IPS-20b (cell line): ENCODE results near the gene GNB4.

Experiments used
- H3K27ac ChIP-seq: one replicate; pipeline ENCODE4 v1.5.1; 2013; ENCODE audit warnings: low read length
- H3K27me3 ChIP-seq: 2 replicates; pipeline ENCODE4 v1.6.1; 2013; ENCODE audit warnings: mild to moderate bottlenecking, low read length, inconsistent platforms; ENCODE audit not compliant: insufficient read depth
- H3K36me3 ChIP-seq: 2 replicates; pipeline ENCODE4 v1.6.1; 2013; ENCODE audit warnings: low read depth, mild to moderate bottlenecking, inconsistent platforms, low read length, moderate library complexity; ENCODE audit not compliant: insufficient read depth
- H3K4me1 ChIP-seq: 2 replicates; pipeline ENCODE4 v1.6.1; 2013; ENCODE audit warnings: mild to moderate bottlenecking, control low read depth, inconsistent platforms, low read length, moderate library complexity; ENCODE audit not compliant: insufficient read depth
- H3K4me3 ChIP-seq: 2 replicates; pipeline ENCODE4 v1.5.1; 2013; ENCODE audit warnings: mild to moderate bottlenecking, low read length, inconsistent platforms
- H3K9ac ChIP-seq: 2 replicates; pipeline ENCODE4 v1.6.1; 2013; ENCODE audit warnings: low read depth, mild to moderate bottlenecking, inconsistent platforms, low read length, moderate library complexity
- H3K9me3 ChIP-seq: 2 replicates; pipeline ENCODE4 v1.6.1; 2013; ENCODE audit warnings: mild to moderate bottlenecking, low read depth, low read length, inconsistent platforms; ENCODE audit not compliant: insufficient read depth

The GNB4 gene

DNA sequence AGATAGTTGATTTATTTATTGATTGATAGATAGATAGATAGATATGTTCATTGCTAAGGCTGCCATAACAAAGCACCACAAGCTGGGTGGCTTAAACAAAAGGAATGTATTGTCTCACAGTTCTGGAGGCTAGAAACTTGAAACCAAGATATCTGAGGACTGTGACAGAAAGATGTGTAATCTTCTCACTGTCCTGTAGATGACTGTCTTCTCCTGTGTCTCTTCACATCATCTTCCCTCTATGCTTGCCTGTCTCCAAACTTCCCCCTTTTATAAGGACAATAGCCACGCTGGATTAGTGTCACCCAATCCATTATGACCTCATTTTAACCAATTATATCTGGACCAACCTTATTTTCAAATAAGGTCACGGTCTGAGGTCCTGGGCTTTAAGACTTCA lies 40.9 kb downstream of the GNB4 start:
- Histone ChIP-seq H3K4me3 (no peak overlapping the region), H3K27ac (no peak overlapping the region), H3K4me1 (no peaks in the 10 kb centered on the region), H3K9ac (no peak overlapping the region), H3K36me3 (no peaks in the 10 kb centered on the region), H3K27me3 (no peaks in the 10 kb centered on the region), H3K9me3 (no peaks in the 10 kb centered on the region)

DNA sequence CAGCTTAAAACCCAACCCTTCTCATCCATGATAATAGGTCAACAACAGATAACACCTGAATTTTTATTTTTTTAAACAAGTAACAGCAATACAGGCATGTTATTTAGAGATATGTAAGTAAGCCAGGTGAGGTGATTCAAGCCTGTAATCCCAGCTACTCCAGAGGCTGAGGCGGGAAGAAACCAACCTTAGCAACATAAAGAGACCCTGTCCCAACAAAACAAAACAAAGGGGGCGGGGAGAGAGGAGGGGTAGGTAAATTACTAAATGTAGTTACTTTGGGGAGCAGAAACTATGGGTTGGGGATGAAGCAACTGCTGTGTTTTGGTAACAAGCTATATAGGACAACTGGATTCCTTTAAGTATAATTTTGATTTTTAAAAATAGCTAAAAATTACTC lies 47.0 kb downstream of the GNB4 start:
- peaks cover 9% of the 10 kb centered on the region; the same call in 1 of the 2 replicates for H3K36me3 ChIP-seq
- peaks cover 26% of the 10 kb centered on the region for H3K4me1 ChIP-seq
- no peaks in the 10 kb centered on the region for H3K9me3 ChIP-seq
- no peaks in the 10 kb centered on the region for H3K27me3 ChIP-seq
- H3K4me3 ChIP-seq = no peak overlapping the region
- H3K27ac ChIP-seq = no peak overlapping the region
- no peak overlapping the region; the same call in 1 of the 2 replicates for H3K9ac ChIP-seq

DNA sequence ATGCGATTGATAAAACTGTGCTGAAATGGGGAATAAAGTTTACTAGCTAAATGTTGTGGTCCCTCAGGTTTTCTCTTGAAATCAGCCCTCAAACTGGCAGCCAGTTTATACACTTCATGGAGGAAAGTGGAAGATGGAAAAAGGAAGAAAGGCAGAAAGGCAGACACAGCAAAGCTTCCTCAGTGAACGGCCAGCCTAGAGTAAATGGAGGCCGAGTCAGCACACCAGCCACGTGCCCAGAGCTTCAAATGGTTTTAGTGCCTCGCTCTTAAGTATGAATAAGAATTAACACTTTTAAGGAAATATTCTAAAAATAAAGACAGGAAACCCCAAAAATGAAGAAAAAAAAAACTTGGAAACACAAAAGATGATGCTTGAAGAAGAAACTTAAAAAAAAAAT lies 48.3 kb downstream of the GNB4 start:
- Histone ChIP-seq H3K4me1 (peaks cover 26% of the 10 kb centered on the region), H3K4me3 (no peak overlapping the region), H3K36me3 (peaks cover 9% of the 10 kb centered on the region; the same call in 1 of the 2 replicates), H3K9ac (peak overlapping the region; percentile 33; the same call in 1 of the 2 replicates), H3K27ac (peak overlapping the region; percentile 42), H3K9me3 (no peaks in the 10 kb centered on the region), H3K27me3 (no peaks in the 10 kb centered on the region)

DNA sequence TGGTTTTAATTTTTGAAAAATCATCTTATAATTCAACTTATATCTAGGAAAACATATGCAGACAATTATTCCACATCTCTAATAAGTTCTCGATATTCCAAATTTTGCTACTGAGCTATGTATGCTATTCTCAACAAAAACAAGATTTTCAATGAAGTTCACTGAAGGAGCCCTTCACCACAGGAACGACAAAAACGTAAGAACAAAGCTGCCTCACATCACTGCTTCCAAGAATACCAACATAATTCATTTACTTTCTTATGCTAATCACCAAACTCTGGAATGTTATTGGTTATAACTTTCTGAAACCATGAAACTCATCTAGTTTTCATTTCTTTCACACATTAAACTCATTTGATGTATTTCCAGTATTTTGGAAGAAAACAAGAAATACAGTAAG lies 49.7 kb downstream of the GNB4 start:
- Histone ChIP-seq H3K27me3 (no peaks in the 10 kb centered on the region), H3K4me3 (no peak overlapping the region), H3K36me3 (peaks cover 16% of the 10 kb centered on the region), H3K27ac (no peak overlapping the region), H3K4me1 (peaks cover 26% of the 10 kb centered on the region), H3K9ac (no peak overlapping the region), H3K9me3 (no peaks in the 10 kb centered on the region)

DNA sequence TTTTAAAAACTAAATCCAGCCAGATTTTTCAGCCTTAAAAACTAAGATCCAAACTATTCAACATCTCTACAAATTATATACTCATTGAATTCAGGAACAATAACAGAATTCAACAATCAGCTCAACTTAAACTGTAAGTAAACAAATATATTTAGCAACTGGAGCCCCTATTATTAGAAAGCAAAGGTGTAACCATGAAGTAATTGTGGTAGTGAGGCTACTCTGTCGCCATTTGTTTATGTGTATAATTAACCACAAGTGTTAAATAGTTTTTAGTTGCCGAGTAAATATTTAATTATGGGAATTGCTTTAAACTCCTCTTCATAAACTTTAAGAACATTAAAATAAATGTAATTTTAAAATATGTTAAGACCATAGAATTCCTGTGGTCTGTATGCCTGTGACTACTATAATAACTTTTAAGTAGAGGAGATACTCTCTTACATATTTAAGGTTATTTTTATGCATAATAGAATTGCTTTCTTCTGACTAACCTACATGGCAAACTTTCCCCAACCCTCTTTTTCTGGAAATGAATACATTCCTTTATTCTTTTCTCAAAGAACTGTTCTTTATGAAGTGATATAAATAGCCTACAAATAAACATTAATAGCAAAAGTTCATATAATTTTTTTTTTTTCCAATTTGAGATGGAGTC lies 52.6 kb downstream of the GNB4 start:
- no peaks in the 10 kb centered on the region for H3K9me3 ChIP-seq
- no peak overlapping the region for H3K4me3 ChIP-seq
- no peak overlapping the region for H3K9ac ChIP-seq
- no peaks in the 10 kb centered on the region for H3K27me3 ChIP-seq
- peaks cover 19% of the 10 kb centered on the region for H3K4me1 ChIP-seq
- H3K27ac ChIP-seq = no peak overlapping the region
- peaks cover 35% of the 10 kb centered on the region for H3K36me3 ChIP-seq

DNA sequence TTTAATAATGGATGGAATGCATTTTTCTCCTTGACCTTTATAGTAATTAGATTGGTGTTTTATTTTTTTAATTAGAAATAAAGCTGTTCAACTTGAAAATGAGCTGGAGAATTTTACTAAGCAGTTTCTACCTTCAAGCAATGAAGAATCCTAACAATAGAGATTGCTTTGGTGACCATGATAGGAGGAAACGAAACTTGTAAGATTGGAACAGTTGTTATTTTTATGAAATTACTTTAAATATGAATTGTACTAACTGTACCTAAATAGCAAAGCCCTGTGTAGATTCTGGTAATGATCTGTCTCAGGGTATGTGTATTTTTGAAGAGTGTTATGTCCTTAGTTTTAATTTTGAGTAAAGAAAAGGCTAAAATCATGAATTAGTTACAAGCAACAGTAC lies 59.4 kb downstream of the GNB4 start:
- Histone ChIP-seq H3K9me3 (no peaks in the 10 kb centered on the region), H3K9ac (no peak overlapping the region), H3K4me1 (no peaks in the 10 kb centered on the region), H3K4me3 (no peak overlapping the region), H3K36me3 (peaks cover 66% of the 10 kb centered on the region), H3K27ac (no peak overlapping the region), H3K27me3 (no peaks in the 10 kb centered on the region)

DNA sequence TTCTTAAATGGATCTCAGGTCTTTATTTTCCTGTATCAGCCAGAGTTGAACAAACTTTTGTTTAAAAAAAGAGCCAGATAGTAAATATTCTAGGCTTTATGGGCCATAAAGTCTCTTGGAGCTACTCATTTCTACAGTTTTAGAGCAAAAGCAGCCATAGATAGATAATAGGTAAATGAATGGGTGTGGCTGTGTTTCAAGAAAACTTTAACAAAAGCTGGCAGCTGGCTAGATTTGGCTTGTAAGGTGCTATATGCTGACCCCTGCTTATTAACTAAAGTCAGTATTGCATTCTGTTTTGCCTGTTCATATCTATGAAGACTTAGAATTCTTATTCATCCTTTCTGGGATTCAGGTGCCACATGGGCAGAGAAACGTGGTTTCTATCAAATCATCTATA lies 74.8 kb downstream of the GNB4 start:
- H3K27me3 ChIP-seq = no peaks in the 10 kb centered on the region
- H3K36me3 ChIP-seq = peaks cover 52% of the 10 kb centered on the region
- H3K4me3 ChIP-seq = no peak overlapping the region
- no peaks in the 10 kb centered on the region for H3K4me1 ChIP-seq
- H3K9ac ChIP-seq = no peak overlapping the region
- no peaks in the 10 kb centered on the region for H3K9me3 ChIP-seq
- H3K27ac ChIP-seq = no peak overlapping the region

DNA sequence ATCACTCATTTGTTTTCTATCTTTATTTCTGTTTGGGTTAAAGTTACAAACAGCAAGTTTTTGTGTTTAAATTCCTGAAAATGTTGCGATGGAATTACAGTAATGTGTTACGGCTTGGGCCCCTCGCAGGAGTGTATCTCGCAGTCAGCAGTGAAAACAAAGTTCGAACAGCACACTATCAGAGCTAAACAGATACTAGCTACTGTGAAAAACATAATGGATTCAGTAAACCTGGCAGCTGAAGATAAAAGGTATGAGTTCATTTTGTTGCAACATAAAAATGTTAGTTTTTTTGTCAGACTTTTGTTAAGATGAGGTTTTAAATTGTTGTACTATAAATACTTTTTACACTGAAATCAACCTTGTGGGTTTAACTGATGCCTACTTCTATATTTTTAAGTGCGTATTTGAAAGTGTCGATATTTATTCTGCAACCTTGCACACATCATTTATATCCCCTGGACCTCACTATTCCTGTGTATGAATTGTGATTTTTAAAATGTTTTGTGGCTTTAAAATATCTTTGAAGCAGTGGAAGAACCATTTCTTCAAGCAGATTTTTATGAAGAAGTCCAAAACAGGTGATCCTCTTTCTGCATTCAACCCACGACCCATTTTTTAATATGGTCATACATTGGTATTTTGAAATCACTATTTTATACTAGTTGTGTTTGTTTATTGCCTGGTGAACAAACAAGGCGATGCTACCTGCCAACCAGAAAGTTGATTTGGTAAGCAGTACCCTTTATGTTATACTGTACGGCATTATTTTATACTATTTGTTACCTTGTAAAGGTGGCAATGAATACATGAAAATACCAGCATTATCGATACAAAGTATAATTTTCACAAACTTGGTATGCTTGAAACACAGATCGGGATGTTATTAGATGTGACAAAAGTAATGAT lies 75.9 kb downstream of the GNB4 start:
- no peaks in the 10 kb centered on the region for H3K27me3 ChIP-seq
- no peaks in the 10 kb centered on the region for H3K9me3 ChIP-seq
- H3K4me1 ChIP-seq = no peaks in the 10 kb centered on the region
- H3K4me3 ChIP-seq = no peak overlapping the region
- H3K9ac ChIP-seq = no peak overlapping the region
- H3K36me3 ChIP-seq = peaks cover 42% of the 10 kb centered on the region
- H3K27ac ChIP-seq = no peak overlapping the region

DNA sequence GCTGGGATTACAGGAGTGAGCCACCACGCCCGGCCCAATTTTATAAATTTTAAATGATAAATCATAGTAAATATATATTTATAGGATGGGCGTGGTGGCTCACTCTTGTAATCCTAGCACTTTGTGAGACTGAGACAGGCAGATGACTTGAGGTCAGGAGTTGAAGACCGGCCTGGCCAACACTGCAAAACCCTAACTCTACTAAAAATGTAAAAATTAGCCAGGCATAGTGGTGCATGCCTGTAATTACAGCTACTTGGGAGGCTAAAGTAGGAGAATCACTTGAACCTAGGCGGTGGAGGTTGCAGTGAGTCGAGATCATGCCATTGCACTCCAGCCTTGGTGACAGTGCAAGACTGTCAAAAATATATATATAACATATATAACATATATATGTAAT lies 77.3 kb downstream of the GNB4 start:
- no peak overlapping the region for H3K27ac ChIP-seq
- H3K36me3 ChIP-seq = peaks cover 37% of the 10 kb centered on the region
- no peaks in the 10 kb centered on the region for H3K27me3 ChIP-seq
- H3K4me1 ChIP-seq = no peaks in the 10 kb centered on the region
- H3K9me3 ChIP-seq = no peaks in the 10 kb centered on the region
- no peak overlapping the region for H3K4me3 ChIP-seq
- H3K9ac ChIP-seq = no peak overlapping the region

DNA sequence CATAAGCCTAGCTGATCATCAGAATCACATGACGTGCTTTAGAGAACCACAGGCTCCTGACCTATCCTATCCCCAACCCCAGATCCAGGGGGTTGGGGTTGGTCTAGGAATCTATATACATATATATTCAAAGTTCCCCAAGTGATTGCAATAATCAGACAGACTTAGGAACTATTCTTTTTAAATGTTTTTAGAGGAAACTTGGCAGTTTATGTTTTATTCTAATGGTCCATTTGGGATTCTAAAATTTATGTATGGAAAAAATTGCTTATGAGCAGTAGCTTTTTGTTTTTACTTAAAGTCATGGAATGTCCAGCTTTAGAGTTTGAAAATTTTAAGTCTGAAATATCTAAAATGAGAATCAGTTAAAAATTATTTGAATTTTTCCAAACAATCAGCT lies 81.6 kb downstream of the GNB4 start:
- Histone ChIP-seq H3K27ac (no peak overlapping the region), H3K27me3 (no peaks in the 10 kb centered on the region), H3K4me3 (no peak overlapping the region), H3K9ac (no peak overlapping the region), H3K36me3 (peaks cover 43% of the 10 kb centered on the region), H3K4me1 (no peaks in the 10 kb centered on the region), H3K9me3 (no peaks in the 10 kb centered on the region)

DNA sequence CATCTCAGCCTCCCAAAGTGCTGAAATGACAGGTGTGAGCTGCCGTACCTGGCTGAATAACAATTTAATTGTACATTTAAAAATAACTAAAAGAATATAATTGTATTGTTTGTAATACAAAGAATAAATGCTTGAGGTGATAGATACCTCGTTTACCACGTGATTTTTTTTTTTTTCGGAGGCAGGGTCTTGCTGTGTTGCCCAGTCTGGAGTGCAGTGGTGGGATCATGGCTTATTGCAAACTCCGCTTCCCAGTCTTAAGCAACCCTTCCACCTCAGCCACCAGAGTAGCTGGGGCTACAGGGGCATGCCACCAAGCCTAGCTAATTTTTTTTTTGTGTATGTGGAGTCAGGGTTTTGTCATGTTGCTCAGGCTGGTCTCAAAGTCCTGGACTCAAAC lies 87.9 kb downstream of the GNB4 start:
- H3K9ac ChIP-seq = no peak overlapping the region
- H3K9me3 ChIP-seq = no peaks in the 10 kb centered on the region
- H3K4me3 ChIP-seq = no peak overlapping the region
- no peaks in the 10 kb centered on the region for H3K4me1 ChIP-seq
- H3K27ac ChIP-seq = no peak overlapping the region
- H3K36me3 ChIP-seq = peaks cover 84% of the 10 kb centered on the region
- H3K27me3 ChIP-seq = no peaks in the 10 kb centered on the region

DNA sequence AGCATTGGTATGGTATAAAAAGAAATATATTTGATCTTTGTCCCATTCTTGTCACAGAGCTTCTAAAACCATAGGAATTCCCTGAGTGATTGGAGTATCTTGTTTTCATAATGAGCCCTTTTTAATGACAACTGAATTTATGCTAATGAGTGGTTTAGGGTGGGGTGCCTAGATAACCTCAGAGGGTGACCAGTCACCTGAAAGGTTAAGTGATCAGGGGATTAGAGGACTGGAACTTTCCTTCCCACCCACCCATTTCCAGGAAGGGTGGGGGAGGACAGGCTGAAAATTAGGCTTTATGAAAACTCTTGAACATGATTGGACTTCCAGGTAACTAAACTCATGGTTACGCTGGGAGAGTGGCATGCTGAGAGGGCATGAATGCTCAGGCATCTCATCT lies 95.3 kb downstream of the GNB4 start:
- no peaks in the 10 kb centered on the region for H3K27me3 ChIP-seq

More for the DNA sequence above, 95.3 kb downstream of the GNB4 start:
- peaks cover 80% of the 10 kb centered on the region for H3K36me3 ChIP-seq
- no peaks in the 10 kb centered on the region for H3K4me1 ChIP-seq
- H3K9ac ChIP-seq = no peak overlapping the region
- no peak overlapping the region for H3K4me3 ChIP-seq
- no peaks in the 10 kb centered on the region for H3K9me3 ChIP-seq
- H3K27ac ChIP-seq = no peak overlapping the region
